HG02885 (cell line): Measurements from ENCODE around the gene RADX.
"Not testable (repeated sequence)": the region's sequence is repeated elsewhere in the genome, so short reads cannot be mapped to it uniquely, and the experiment has no call there.

Source experiments
- ATAC-seq: cut with Tn5 transposase; IDR thresholded peaks from one replicate; pipeline ENCODE4 v1.9.1; 2021; ENCODE audit warnings: mild to moderate bottlenecking; ENCODE audit not compliant: unreplicated experiment, poor library complexity

Gene RADX, protein sequence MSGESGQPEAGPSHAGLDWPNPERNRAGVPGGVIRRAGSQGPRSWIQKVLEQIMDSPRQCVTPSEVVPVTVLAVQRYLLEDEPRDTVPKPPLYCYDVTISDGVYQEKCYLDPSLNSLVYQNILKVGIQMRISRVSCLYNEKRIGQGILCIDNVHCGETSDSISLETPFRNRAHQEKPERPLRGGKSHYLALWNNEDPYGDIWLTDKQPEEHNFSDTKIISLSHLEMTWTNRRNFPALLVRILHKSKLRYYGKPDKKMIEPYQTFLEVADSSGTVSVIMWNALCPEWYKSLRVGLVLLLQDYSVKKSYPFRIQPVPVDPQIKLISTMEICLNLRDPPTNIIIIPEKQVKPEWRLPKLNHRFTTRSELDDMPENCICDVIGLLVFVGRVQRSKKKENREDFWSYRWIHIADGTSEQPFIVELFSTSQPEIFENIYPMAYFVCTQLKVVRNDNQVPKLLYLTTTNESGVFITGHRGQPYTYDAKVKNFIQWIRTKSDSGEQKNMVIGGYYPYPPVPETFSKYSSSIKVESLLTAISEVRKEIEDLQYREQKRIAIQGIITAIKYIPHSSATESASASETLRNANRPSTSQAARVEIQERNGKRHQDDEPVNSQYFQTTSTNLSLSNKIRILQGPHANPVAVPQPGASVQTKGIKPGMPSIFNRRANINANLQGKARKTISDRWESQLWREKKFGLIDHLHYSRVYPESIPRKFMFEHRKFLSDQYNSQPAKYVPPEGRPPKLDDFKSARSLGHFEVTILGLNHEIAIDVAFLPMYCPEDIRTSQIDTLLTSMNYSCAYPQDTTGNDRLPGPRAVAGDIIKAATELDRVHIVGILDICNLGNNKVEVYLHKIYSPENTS

DNA sequence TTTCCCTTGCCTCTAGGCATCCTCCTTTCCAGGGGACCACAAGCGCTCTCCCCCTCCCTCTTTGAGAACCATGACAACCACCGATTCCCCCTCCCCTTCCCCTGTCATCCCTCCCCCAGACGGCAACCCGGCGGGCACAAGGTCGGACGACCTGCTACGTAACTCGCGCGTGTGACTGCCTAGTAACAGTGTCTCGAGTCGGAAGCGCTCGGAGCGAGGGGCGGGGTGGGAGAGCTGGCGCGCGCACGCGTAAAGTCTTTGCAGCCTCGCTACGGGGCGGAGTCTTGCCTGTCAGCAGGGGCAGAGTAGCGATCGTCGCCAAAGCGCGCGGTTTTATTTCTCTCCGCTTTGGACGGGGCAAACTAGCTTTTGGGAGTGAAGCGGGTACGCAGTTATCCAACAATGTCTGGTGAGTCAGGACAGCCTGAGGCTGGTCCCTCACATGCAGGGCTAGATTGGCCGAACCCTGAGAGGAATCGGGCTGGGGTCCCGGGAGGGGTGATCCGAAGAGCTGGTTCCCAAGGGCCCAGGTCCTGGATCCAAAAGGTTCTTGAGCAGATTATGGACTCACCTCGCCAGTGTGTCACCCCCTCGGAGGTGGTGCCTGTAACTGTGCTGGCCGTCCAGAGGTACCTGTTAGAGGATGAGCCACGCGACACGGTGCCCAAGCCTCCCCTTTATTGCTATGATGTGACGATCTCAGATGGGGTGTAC, at the start of gene RADX:
RADX (plus strand) TSS at position 300 of the 714 bp plus-strand sequence; CDS start at position 403, 103 bp downstream.
- ATAC-seq, result peak; percentile 97

DNA sequence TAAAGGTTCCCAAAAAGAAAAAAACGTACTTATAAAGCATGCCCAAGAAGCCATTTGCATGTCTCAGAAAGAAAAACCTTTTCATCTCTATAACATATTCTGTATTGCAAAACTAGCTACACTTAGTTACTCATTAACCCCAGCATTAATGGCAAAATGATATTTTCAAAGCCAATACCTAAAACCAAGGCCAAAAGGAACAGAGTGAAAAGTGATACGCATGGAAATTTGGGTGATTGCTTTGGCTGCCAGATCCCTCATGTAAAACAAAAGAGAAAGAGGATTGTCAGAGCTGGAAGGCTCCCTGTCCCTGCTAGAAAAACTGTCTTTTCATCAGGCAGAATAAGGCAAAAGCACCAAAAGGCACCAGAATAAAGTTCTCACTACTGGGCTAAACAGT, 46.8 kb upstream of the RADX start:
- ATAC-seq, result no peak

DNA sequence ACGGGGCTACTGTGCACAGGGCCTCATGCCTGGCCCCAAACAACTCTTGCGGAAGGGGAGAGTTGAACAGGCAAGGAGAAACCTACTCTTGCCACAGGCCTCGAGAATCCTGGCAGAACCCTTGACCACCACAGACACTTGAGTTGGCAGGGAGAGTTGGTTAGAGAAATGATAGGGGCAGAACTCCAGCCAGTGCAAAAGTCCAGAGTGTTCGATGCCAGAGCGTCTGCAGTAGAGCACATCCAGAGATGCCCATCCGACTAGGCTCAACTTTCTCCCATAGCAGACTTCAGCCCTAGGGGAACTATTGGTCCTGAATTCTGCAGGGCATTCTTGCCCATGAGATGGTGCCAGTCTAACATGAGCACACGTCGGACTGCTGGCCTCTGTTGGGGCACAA, 45.4 kb upstream of the RADX start:
- ATAC-seq, result no peak

DNA sequence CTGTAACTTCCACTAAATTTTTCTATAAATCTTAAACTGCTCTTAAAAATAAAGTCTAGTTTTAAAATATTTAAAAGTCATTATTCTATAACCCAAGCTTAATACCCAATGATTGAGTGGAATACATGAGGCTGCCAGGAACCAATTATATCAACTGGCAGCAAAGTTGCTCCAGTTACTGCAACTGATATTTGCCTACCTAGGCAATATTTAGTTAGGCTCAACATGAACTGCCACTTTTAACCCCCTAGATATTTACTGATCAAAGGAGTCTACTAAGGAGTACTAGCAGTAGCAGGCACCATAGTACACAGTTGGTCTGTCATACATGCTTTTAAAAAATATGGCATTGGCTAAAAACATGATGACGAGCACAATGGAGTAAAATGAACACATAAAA, 29.9 kb upstream of the RADX start:
- ATAC-seq, result no peak

DNA sequence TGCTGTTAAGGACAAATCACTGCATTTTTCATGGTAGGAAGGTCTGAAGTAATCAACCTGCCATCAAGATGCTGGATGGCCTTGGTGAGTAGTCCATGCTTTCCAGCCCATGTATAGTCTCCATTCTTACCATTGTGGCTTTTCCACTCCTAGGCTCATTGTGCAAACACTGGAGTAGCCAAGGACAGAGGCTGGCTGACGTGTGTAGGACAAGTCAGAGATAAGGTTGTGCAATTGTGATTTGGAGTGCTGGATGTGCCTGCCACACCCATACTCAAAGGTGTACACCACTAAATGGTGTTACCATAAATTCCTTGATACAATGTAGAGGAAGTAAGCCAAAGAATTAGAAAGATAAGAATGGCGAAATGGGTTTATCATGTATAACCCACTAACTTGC, 26.3 kb upstream of the RADX start:
- no peak for ATAC-seq

DNA sequence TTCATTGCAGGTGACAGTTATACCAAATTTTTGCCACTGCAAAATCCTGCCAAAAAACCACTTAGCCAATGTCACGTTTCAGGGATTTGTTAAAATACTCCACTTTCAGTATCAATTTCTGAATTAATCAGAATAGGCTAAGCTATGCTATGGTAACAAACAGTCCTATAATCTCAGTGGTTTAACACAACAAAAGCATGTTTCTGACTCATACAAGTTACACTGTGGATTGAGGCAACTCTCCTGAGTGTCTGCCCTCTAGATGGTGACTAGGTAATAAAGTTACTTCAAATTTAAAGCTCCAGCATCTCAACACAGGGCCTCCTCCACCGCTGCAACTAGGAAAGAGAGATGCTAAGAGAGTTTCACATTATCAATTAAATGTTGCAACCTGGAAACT, 23.0 kb upstream of the RADX start:
- ATAC-seq, result peak; percentile 76

DNA sequence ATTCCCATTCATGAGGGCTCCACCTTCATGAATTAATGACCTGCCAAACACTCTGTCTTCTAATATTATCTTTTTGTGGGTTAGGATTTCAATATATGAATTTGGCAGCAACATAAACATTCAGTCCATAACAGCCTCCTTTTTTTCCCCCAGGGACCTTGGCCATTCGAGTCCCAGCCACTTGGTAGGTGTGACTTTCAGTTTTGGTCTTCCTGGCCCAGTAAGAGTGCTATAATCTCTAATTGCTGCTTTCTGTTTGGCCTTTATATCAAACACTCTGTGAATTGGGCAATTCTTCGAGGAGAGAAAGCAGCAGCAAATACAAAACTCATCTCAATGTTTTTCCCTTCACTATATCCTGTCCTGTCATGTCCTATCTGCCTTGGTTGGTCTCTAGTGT, 12.4 kb upstream of the RADX start:
- no peak for ATAC-seq

DNA sequence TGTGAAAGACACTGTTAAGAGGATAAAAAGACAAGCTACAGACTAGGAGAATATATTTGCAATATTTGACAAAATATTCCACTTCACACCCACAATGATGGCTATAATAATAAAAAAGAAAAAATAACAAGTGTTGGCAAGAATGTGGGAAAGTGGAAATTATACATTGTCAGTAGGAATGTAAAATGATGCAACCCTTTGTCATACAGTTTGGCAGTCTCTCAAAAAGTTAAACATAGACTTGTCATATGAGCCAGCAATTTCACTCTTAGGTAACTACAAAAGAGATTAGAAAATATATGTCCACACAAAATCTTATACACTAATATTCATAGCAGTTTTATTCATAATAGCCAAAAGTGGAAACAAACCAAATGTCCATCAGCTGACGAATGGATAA, 5.2 kb upstream of the RADX start:
- no peak for ATAC-seq

DNA sequence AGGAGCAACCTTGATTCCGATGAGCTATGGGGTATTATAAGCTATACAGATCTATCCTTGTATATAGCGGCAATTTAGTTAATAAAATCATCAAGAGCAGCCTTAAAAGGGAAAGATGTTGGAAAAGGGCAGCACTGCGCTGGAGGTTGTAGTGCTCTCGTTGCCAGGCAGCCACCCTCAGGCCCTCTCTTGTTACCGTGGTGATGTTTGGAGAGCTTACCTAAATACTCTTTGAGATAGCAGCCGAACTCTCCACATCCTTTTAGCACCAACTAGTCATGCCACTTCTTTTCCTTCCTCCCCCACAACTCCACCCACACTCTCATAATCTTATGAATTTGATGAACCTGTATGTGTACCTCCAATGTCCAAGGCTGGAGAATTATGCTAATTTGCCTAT, 3.8 kb upstream of the RADX start:
- ATAC-seq, result no peak

DNA sequence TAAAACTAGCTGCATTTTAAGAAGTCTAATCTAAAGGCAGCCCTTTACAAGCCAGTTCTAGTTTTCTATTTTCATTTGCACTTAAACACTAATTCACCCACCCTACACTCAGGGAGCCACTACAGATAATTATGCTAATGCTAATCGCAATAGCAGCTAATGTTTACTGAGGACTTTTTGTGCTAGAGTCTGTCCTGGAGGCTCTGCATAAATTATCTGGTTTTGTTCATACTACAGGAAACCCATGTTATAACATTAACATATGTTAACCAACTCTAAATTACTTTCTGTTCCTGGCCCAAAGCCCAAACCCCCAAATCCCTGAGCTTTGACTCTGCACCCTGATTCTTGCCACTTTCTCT, 480 bp upstream of the RADX start:
- no peak for ATAC-seq

DNA sequence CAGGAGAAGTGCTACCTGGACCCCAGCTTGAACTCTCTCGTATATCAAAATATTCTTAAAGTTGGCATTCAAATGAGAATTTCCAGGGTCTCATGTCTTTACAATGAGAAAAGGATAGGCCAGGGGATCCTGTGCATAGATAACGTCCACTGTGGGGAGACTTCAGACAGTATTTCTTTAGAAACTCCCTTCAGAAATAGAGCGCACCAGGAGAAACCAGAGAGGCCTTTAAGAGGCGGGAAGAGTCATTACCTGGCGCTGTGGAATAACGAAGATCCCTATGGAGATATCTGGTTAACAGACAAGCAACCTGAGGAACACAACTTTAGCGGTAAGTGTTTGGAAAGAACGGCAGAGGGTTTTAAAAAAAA, 600 bp downstream of the RADX start:
- ATAC-seq, result peak; percentile 23

DNA sequence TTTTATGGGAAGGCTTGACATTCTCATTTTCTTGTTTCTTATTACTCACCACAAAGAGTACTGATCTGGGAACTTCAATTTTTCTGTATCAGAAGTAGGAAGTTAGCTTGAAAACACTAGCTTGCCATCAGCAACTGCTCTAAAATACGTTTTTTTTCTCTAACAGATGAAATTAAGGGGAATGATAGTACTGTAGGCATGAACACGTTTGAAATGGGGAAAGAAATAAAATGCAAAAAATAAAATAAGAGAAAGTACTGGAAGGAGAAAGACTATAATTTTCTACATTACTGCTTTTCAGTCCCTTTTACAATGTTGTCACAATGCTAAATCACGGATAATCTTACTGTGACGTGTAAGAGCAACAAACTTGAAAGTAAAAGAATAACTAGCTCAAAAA, 1.5 kb downstream of the RADX start:
- ATAC-seq, result no peak

DNA sequence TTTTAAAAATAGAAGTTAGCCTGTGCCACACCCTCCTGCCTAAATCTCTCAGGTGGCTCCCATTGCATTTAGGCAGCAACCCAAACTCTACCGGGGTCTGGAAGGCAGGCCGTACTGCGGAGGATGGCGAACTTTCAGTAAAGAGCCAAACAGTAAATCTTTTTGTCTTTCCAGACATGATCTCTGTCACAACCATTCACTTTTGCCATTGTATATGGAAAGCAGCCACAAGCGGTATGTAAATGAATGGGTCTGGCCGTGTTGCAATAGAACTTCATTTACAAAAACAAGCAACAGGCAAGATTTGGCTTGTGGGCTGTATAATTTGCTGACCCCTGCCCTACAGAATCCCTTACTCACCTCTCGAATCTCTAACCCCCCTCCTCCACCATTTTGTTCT, 3.3 kb downstream of the RADX start:
- no peak for ATAC-seq

DNA sequence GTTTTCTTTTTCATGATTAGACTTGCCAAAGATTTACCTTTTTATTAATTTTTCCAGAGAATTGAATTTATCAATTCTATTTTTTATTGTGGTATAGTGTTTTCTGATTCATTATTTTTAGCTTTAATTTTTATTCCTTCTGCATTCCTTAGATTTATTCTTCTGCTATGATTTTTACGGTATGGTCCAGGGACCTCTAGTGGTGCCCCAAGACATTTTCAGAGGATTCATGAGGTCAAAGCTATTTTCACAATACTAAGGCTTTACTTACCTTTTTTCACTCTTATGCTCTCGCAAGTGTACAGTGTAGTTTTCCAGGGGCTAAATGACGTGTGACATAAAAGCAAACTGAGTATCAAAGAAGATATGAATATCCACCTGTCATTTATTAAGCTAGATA, 8.0 kb downstream of the RADX start:
- ATAC-seq, result peak; percentile 53

DNA sequence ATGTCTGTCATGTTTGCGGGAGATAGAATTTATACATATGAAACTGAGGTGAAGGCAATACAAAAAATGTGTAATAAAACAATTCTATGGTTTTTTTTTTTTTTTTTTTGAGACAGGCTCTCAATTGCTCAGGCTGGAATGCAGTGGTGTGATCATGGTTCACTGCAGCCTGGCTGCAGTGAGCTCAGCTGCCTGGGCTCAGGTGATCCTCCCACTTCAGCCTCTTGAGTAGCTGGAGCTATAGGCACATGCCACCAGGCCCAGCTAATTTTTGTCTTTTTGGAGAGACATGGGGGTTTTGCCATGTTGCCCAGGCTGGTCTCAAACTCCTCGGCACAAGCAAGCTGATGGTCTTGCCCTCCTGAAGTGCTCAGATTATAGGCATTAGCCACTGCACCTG, 10.1 kb downstream of the RADX start:
- ATAC-seq, result no peak

DNA sequence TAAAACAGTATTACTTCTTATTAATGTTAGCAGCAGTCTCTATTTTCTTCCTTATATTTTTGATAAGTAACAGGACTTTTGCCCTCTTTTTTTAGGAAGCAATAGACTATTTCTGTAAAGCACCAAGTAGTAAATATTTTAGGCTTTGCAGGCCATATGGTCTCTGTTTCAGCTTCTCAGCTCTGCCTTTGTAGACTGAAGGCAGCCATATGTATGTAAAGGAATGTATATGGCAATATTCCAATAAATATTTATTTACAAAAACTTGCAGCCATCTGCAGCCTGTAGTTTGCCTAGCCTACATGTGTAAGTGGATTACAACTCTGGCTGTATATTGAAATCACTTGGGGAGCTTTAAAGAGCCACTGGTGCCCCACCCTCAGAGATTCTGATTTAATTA, 15.0 kb downstream of the RADX start:
- no peak for ATAC-seq

DNA sequence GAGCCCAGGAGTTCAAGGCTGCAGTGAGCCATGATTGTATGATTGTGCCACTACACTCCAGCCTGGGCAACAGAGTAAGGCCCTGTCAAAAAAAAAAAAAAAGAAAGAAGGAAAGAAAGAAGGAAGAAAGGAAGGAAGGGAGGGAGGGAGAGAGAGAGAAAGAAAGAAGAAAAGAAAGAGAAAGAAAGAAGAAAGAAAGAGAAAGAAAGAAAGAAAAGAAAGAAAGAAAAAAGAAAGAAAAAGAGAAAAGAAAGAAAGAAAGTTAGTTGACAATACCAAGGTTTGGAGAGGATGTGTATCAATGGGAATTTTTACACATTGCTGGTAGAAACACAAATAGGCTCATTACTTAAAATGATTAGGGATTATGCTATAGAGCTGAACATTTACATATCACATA, 19.8 kb downstream of the RADX start:
- no peak for ATAC-seq

DNA sequence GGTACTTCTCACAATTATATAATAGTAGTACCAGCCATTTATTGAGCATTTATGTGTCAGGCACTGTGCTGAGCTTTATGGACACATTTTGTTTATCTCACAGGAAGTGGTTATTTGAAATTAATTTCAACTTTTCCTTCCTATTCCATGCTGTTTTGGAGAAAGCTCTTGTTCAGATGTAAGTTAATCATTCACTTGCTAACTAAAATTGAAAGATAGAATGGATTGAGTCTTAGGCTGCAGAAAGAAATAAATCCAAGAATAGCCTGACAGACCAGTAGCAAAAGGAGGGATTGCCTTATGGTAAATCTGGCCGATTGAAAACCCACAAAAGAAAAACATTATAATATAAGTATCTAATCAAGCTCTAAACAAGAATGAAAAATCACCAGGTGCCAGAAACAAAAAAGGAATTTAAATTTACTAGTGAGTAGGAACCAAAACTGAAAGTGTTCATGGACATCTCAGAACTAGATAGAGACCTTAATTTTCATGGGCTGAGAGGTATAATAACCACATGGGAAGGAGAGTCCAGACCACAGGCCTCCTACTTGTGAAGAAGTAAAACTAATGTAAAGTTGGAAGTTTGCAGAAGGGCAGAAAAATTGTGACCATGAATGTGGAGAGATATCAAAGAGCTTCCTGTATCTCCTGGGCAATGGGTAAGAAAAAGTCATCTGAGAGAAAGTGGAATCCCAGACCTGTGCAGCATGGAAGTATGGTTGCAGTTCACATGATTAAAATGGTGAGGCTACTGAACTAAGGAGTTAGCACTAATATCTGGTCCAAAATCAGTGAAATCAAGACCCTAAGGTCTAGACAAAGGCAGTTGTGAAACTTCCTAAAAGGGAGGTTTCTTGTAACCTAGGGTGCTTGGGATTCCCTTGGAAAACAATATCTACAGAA, 38.0 kb downstream of the RADX start:
- peak; percentile 99 for ATAC-seq

DNA sequence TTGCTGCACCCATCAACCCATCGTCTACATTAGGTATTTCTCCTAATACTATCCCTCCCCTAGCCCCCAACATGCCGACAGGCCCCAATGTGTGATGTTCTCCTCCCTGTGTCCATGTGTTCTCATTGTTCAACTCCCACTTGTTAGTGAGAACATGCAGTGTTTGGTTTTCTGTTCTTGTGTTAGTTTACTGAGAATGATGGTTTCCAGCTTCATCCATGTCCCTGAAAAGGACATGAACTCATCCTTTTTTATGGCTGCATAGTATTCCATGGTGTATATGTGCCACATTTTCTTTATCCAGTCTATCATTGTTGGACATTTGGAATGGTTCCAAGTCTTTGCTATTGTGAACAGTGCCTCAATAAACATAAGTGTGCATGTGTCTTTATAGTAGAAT, 41.8 kb downstream of the RADX start:
- not testable (repeated sequence) for ATAC-seq

DNA sequence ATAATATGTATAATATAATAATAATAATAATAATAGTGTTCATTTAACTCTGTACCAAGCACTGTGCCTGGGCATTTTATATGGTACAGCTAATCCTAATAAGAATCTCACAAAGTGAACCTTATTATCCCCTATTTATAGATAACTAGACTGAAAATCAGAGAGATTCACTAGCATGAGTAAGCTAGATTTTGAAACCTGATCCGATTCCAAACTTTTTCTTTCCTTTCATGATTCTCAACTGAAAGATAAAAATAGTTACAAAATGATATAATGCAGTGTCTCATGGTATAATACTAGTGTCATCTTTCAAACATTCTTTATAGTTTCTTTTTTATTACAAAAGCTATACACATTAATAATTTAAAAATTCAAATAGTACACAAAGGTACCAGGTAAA, 58.9 kb downstream of the RADX start:
- ATAC-seq, result no peak
